Psoas muscle (tissue), 8 donors: ENCODE results near the gene ZNF444. TPM values are rescaled to one million over a fixed set of nuclear protein-coding genes. Genes with fewer than 3 reads are reported as not detected.
"Not testable (repeated sequence)": the region's sequence is repeated elsewhere in the genome, so short reads cannot be mapped to it uniquely, and the experiment has no call there.

Experiments
- ATAC-seq, 4 donors: fragments of 200-7000 bp; cut with Tn5 transposase; one replicate each; pipeline ENCODE4 v1.9.1; 2020; ENCODE audit warnings: moderate library complexity in 3 of 4, mild to moderate bottlenecking in 2 of 4
- DNase-seq, 2 donors: peaks; one replicate each; pipeline ENCODE4 v3.0.0-alpha.2; 2020
- H3K27ac ChIP-seq: fragments of 200-600 bp; one replicate; pipeline ENCODE4 v1.8.0; 2022
- H3K27me3 ChIP-seq, 3 donors: fragments of 200-600 bp in 1 of 3; one replicate each; pipeline versions ENCODE4 v1.6.1 to v1.8.0; 2013 to 2022; ENCODE audit warnings: low read length in 2 of 3, mild to moderate bottlenecking in 2 of 3, moderate library complexity in 1 of 3; ENCODE audit not compliant: insufficient read depth in 3 of 3
- H3K36me3 ChIP-seq, 2 donors: fragments of 200-600 bp in 1 of 2; one replicate each; pipeline versions ENCODE4 v1.6.1 to v1.8.0; 2013 to 2022; ENCODE audit warnings: low read depth in 1 of 2, mild to moderate bottlenecking in 1 of 2, moderate library complexity in 1 of 2; ENCODE audit not compliant: insufficient read depth in 1 of 2
- H3K4me1 ChIP-seq: fragments of 200-600 bp; one replicate; pipeline ENCODE4 v1.8.0; 2022
- H3K4me3 ChIP-seq: fragments of 200-600 bp; one replicate; pipeline ENCODE4 v1.8.0; 2022; ENCODE audit warnings: mild to moderate bottlenecking
- H3K9me3 ChIP-seq: fragments of 200-600 bp; one replicate; pipeline ENCODE4 v1.8.0; 2022
- WGBS, 3 donors: extraction: QIAGEN DNeasy Blood & Tissue Kit; methylation state at CpG; one replicate each; pipeline versions ENCODE4 v1.1.6 to v1.1.7; 2013; 5-methylcytosine and 5-hydroxymethylcytosine counted together
- intact Hi-C, 2 donors: fragments of 100-400 bp; cut with DNase I; formaldehyde crosslinking; loops; one replicate each; pipeline versions ENCODE4 v1.11.0 to v1.14.2; 2022
- polyA plus RNA-seq, 3 donors: library from polyadenylated mRNA; stranded (reverse); fragments of 200-250 nt; gene quantifications; one replicate each; pipeline ENCODE4 v1.2.3, GENCODE V29; 2013
- total RNA-seq, 4 donors: library from RNA; stranded (reverse); fragmentation: NEBNext Ultra II Directional in 2 of 4; extraction: Animal tissue kit (Norgen Biotek cat#: 25700) in 2 of 4; gene quantifications; one replicate each; pipeline versions ENCODE4 v1.2.1 to v1.2.4, GENCODE V29; 2021 to 2023
- TF ChIP-seq, protein P1 (sequence below): fragments of 200-600 bp; IDR thresholded peaks from one replicate; pipeline ENCODE4 v1.8.0; 2022; ENCODE audit warnings: antibody characterized with exemption
- donor health status: healthy with polysubstance abuse.
- donor health status: DM: no; HTN: no; CAD: no; lungs with moderate emphysema.
- donor health status: Bipolar disorder and iron deficiency.
- donor health status: healthy.
- donor health status: DM: yes; HTN: yes; CAD: no.
- donor health status: DM: no; HTN: no; CAD: no.
- donor health status: DM: no; HTN: no; CAD: no.
- donor health status: DM: yes; HTN: yes; CAD: no.

Gene ZNF444
- total and polyA plus RNA-seq, 7 donors: 12.0 to 22.4 (median 16.4) TPM

DNA sequence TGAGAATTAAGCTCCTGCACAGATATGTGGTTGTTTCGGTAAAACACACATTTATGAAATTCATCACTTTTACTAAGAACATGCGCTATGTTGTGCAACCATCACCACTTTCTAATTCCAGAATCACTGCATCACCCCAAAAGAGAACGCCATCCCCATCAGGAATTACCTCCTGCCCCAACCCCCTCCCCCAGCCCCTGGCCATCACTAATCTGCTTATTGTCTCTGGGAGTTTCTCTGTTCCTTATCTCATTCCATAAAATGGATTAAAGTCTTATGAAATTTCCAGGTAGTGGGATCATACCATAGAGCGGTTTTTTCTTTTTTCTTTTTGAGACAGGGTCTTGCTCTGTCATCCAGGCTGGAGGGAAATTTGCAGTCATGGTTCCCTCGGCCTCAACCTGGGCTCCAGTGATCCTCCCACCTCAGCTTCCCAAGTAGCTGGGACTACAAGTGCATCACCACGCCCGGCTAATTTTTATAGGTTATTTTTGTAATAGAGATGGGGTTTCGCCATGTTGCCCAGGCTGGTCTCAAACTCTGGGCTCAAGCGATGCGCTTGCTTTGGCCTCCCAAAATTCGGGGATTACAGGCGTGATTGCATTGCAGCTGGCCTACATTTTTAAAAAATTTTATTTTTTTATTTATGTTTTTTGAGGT lies 53.0 kb downstream of the ZNF444 start:
- Histone ChIP-seq H3K4me3 (no peak overlapping the region), H3K27ac (no peak overlapping the region), H3K27me3 (no peaks in the 10 kb centered on the region), H3K9me3 (no peaks in the 10 kb centered on the region), H3K4me1 (no peaks in the 10 kb centered on the region), H3K36me3 (no peaks in the 10 kb centered on the region)
- 83 to 85% (median 84%) methylated on average over 12 of the region's 12 CpGs for WGBS, 3 donors
- DNase-seq (no peak), ATAC-seq (no peak)
- intact Hi-C loops: no loop called here
- TF ChIP-seq, protein P1, sequence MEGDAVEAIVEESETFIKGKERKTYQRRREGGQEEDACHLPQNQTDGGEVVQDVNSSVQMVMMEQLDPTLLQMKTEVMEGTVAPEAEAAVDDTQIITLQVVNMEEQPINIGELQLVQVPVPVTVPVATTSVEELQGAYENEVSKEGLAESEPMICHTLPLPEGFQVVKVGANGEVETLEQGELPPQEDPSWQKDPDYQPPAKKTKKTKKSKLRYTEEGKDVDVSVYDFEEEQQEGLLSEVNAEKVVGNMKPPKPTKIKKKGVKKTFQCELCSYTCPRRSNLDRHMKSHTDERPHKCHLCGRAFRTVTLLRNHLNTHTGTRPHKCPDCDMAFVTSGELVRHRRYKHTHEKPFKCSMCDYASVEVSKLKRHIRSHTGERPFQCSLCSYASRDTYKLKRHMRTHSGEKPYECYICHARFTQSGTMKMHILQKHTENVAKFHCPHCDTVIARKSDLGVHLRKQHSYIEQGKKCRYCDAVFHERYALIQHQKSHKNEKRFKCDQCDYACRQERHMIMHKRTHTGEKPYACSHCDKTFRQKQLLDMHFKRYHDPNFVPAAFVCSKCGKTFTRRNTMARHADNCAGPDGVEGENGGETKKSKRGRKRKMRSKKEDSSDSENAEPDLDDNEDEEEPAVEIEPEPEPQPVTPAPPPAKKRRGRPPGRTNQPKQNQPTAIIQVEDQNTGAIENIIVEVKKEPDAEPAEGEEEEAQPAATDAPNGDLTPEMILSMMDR: no peak

DNA sequence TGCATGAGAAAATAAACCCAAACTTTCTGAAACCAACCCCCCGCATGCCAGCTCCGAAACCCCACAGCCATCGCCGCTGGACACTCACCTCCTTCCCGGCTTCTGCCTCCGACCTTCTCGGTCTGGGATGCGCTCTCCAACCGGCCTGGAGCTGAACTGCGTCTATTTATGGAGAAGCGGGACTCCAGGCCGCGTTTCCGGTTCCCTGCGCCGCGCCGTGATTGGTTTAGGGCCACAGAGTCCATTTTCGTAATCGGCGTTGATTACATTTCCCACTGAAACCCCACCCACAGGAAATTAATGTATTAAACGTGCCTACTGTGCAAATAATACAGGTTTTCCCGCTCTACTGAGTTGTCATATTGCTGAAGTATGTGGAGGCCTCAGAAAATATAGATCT lies 56.6 kb downstream of the ZNF444 start, which contains the start of gene ZSCAN5B:
TSS of gene ZSCAN5B (minus strand) at position 138 of the 400 bp plus-strand sequence. CDS start 4,731 bp downstream, outside the sequence.
- H3K36me3 ChIP-seq, H3K4me1 ChIP-seq, ATAC-seq, intact Hi-C loops, DNase-seq, H3K4me3 ChIP-seq, H3K27ac ChIP-seq, H3K27me3 ChIP-seq, H3K9me3 ChIP-seq: not testable (repeated sequence)
- 87 to 90% (median 90%) methylated on average over 23 of the region's 23 CpGs for WGBS, 3 donors

DNA sequence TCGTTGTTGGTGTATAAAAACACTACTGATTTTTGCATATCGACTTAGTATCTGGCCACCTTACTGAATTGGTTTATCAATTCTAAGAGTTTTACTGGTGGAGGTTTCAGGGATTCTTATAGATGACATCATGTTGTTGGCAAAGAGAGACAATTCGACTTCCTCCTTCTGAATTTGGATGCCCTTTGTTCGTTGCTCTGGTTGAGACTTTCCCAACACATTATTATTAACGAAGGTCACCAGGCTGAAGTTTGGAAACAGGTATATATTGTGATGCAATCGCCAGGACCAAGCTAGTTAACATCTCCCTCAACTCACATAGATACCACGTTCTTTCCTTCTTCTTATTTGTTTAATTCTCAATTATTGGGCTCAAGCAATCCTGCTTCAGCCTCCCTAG lies 58.6 kb downstream of the ZNF444 start:
- Histone ChIP-seq H3K27me3 (peaks cover 0 to 2% (median 2%) of the 10 kb centered on the region in 3 donors), H3K27ac (no peak overlapping the region), H3K4me1 (no peaks in the 10 kb centered on the region), H3K9me3 (no peaks in the 10 kb centered on the region), H3K4me3 (no peak overlapping the region), H3K36me3 (no peaks in the 10 kb centered on the region)
- intact Hi-C loops: no loop called here
- TF ChIP-seq, protein P1: no peak
- ATAC-seq: no peak
- no peak for DNase-seq
- WGBS, 3 donors: 60 to 66% (median 65%) methylated on average over 7 of the region's 7 CpGs

DNA sequence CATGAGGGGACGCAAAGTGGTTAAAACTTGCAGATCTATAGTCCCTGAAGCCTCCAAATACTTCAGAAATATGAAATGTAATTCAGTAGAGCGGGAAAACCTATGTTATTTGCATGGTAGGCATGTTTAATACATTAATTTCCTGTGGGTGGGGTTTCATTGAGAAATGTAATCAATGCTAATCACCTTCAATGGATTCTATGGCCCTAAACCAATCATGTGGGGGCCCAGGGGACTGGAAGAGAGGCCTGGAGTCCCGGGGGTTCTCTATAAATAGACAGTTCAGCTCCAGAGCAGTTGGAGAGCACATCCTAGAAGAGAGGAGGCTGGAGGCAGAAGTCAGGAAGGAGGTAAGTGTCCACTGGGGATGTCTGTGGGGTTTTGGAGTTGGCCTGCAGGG lies 60.9 kb downstream of the ZNF444 start, which contains the start of gene ZSCAN5C:
TSS of gene ZSCAN5C (plus strand) at position 301 of the 400 bp plus-strand sequence. CDS start 3,641 bp downstream, outside the sequence.
- Histone ChIP-seq H3K4me3 (no peak within 1 kb of the TSS), H3K27me3 (peaks cover 2% of the 10 kb centered on the region in 3 donors), H3K36me3 (no peaks in the 10 kb centered on the region), H3K27ac (no peak within 1 kb of the TSS), H3K9me3 (no peaks in the 10 kb centered on the region), H3K4me1 (no peaks in the 10 kb centered on the region)
- intact Hi-C loops: no loop called here
- ATAC-seq (no peak), DNase-seq (no peak)
- TF ChIP-seq, protein P1: no peak
- WGBS, 3 donors: 49 to 57% (median 53%) methylated on average over 3 of the region's 3 CpGs

DNA sequence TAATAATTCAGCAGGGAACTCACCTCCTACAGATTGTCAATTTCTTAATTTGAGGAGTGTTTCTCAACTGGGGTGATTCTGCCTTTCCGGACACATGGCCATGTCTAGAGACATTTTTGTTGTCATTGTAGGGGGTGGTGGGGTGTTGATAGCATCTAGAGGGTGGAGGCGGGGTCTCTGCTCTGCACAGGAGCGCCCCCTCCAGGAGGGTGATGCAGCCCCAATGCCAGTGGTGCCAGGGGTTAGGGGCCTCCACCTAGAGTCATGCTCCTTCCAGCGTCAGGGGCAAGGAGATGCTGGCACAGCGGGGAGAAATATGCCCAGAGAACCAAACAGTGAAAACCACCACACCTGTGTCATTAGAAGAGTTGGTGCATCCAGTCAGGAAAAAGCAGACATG lies 66.5 kb downstream of the ZNF444 start:
- WGBS, 3 donors: 73 to 94% (median 78%) methylated on average over 4 to 5 of the region's 5 CpGs
- H3K4me3 ChIP-seq, H3K27me3 ChIP-seq, ATAC-seq, H3K27ac ChIP-seq, DNase-seq, H3K36me3 ChIP-seq, intact Hi-C loops, H3K4me1 ChIP-seq, H3K9me3 ChIP-seq: not testable (repeated sequence)
